ENCODE results near the gene ALDH18A1. TPM values are rescaled to one million over a fixed set of nuclear protein-coding genes. Genes with fewer than 3 reads are reported as not detected.

Gene ALDH18A1
- total RNA-seq, 1 experiment from 2014 or later, result 70.3 TPM

DNA sequence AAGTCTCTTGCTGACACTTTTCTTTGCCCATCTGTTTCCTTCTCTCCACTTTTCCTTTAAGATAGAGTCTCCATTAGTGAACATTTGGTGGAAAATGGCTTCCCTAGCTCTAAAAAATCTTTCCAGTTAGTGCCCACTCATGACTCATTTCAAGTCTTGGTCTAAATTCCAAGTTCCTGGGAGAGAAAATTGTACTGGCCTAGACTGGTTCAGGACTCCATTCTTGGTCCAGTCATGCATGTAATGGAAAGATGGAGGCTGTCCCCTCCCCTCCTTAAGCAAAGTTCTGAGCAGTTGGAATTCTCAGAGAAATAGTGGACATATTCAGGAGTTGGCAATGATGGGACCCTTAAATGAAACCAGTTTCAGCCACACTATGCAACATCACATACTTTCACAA is 3.8 kb upstream of the ALDH18A1 start:
- Histone ChIP-seq H3K36me3 (ENCODE audit: low read depth, low read length) (no peaks in the 10 kb centered on the region), H2AFZ (ENCODE audit: low read length) (no peak overlapping the region), H3K9ac (ENCODE audit: low read length) (no peak overlapping the region), H3F3A (ENCODE audit: low read length, unreplicated experiment) (no peaks in the 10 kb centered on the region), H3K79me2 (ENCODE audit: low read length) (peaks cover 13% of the 10 kb centered on the region), H3K4me2 (ENCODE audit: low read length) (no peak overlapping the region), H3K9me2 (replicated peaks; ENCODE audit: low read length) (no peaks in the 10 kb centered on the region), H3K27me3 (ENCODE audit: low read length) (no peaks in the 10 kb centered on the region), H3K9me3 (ENCODE audit: low read length) (no peaks in the 10 kb centered on the region), H3K4me1 (ENCODE audit: insufficient read depth, low read length) (peaks cover 3% of the 10 kb centered on the region; the same call in 1 of the 2 replicates), H3K4me3 (ENCODE audit: low read length) (no peak overlapping the region), H4K20me1 (ENCODE audit: low read length) (no peaks in the 10 kb centered on the region), H3K27ac (ENCODE audit: low read length) (no peak overlapping the region)
- intact Hi-C loops (cut with micrococcal nuclease), result no loop called here
- ATAC-seq (no peak), DNase-seq (no peak)
- POLR2A ChIA-PET (ENCODE audit: unreplicated experiment), result no interaction called here
- CTCF ChIA-PET, result no interaction called here
- BruUV-seq (replicated peaks), result no TSS peak
- no peak for TF ChIP-seq EZH2 (IDR thresholded peaks at IDR 0.05; ENCODE audit: low read length, unreplicated experiment)
- no peak for TF ChIP-seq CTCF (conservative IDR thresholded peaks at IDR 0.05; ENCODE audit: low read depth, low read length)
- TF ChIP-seq EZH2phosphoT487 (IDR thresholded peaks at IDR 0.05; ENCODE audit: borderline replicate concordance, low read length), result no peak

GRCh38 chr10:95657250-95657649 is 739 bp upstream of the ALDH18A1 start:
- DNase-seq (no peak), ATAC-seq (no peak)
- Histone ChIP-seq H3K36me3 (ENCODE audit: low read depth, low read length) (peaks cover 8% of the 10 kb centered on the region; the same call in 1 of the 2 replicates), H3K9ac (ENCODE audit: low read length) (peak overlapping the region; percentile 88), H3K9me3 (ENCODE audit: low read length) (no peaks in the 10 kb centered on the region), H2AFZ (ENCODE audit: low read length) (peak overlapping the region; percentile 67), H3K4me2 (ENCODE audit: low read length) (peak overlapping the region; percentile 97), H3K4me1 (ENCODE audit: insufficient read depth, low read length) (peaks cover 6% of the 10 kb centered on the region; the same call in 1 of the 2 replicates), H4K20me1 (ENCODE audit: low read length) (no peaks in the 10 kb centered on the region), H3K9me2 (replicated peaks; ENCODE audit: low read length) (no peaks in the 10 kb centered on the region), H3K4me3 (ENCODE audit: low read length) (peak overlapping the region; percentile 98), H3K79me2 (ENCODE audit: low read length) (peaks cover 37% of the 10 kb centered on the region), H3F3A (ENCODE audit: low read length, unreplicated experiment) (no peaks in the 10 kb centered on the region), H3K27me3 (ENCODE audit: low read length) (no peaks in the 10 kb centered on the region), H3K27ac (ENCODE audit: low read length) (no peak overlapping the region)
- intact Hi-C loops (cut with micrococcal nuclease), result no loop called here
- no TSS peak for BruUV-seq (replicated peaks)
- TF ChIP-seq CTCF (conservative IDR thresholded peaks at IDR 0.05; ENCODE audit: low read depth, low read length) (no peak), EZH2 (IDR thresholded peaks at IDR 0.05; ENCODE audit: low read length, unreplicated experiment) (no peak), EZH2phosphoT487 (IDR thresholded peaks at IDR 0.05; ENCODE audit: borderline replicate concordance, low read length) (no peak)
- CTCF ChIA-PET, result no interaction called here
- POLR2A ChIA-PET (ENCODE audit: unreplicated experiment), result interaction anchor here (0.6 kb wide), 1 partner anchor 81 kb away, joined by 3 read pairs; no protein-coding TSS in a partner anchor

GRCh38 chr10:95655571-95656290 is 780 bp downstream of the ALDH18A1 start:
- intact Hi-C loops (cut with micrococcal nuclease), result no loop called here
- peak overlapping the region; percentile 88 for H3K9ac ChIP-seq (ENCODE audit: low read length)
- H2AFZ ChIP-seq (ENCODE audit: low read length), result peak overlapping the region; percentile 67
- no peaks in the 10 kb centered on the region for H3K9me2 ChIP-seq (replicated peaks; ENCODE audit: low read length)
- no peaks in the 10 kb centered on the region for H3F3A ChIP-seq (ENCODE audit: low read length, unreplicated experiment)
- H3K4me2 ChIP-seq (ENCODE audit: low read length), result peak overlapping the region; percentile 97
- H3K27me3 ChIP-seq (ENCODE audit: low read length), result no peaks in the 10 kb centered on the region
- DNase-seq (peak; percentile 6), ATAC-seq (peak; percentile 12)
- no peaks in the 10 kb centered on the region for H4K20me1 ChIP-seq (ENCODE audit: low read length)
- peaks cover 37% of the 10 kb centered on the region for H3K79me2 ChIP-seq (ENCODE audit: low read length)
- peaks cover 6% of the 10 kb centered on the region; the same call in 1 of the 2 replicates for H3K4me1 ChIP-seq (ENCODE audit: insufficient read depth, low read length)
- H3K4me3 ChIP-seq (ENCODE audit: low read length), result peak overlapping the region; percentile 98
- BruUV-seq (replicated peaks), result TSS peak; percentile 32
- ChIA-PET POLR2A (ENCODE audit: unreplicated experiment) (no interaction called here), CTCF (no interaction called here)
- H3K9me3 ChIP-seq (ENCODE audit: low read length), result no peaks in the 10 kb centered on the region
- TF ChIP-seq EZH2 (IDR thresholded peaks at IDR 0.05; ENCODE audit: low read length, unreplicated experiment) (no peak), EZH2phosphoT487 (IDR thresholded peaks at IDR 0.05; ENCODE audit: borderline replicate concordance, low read length) (no peak), CTCF (conservative IDR thresholded peaks at IDR 0.05; ENCODE audit: low read depth, low read length) (no peak)
- no peak overlapping the region for H3K27ac ChIP-seq (ENCODE audit: low read length)
- H3K36me3 ChIP-seq (ENCODE audit: low read depth, low read length), result peaks cover 21% of the 10 kb centered on the region

Data from PC-3 (cell line).